ENCODE results near the gene CLDN14.

DNA sequence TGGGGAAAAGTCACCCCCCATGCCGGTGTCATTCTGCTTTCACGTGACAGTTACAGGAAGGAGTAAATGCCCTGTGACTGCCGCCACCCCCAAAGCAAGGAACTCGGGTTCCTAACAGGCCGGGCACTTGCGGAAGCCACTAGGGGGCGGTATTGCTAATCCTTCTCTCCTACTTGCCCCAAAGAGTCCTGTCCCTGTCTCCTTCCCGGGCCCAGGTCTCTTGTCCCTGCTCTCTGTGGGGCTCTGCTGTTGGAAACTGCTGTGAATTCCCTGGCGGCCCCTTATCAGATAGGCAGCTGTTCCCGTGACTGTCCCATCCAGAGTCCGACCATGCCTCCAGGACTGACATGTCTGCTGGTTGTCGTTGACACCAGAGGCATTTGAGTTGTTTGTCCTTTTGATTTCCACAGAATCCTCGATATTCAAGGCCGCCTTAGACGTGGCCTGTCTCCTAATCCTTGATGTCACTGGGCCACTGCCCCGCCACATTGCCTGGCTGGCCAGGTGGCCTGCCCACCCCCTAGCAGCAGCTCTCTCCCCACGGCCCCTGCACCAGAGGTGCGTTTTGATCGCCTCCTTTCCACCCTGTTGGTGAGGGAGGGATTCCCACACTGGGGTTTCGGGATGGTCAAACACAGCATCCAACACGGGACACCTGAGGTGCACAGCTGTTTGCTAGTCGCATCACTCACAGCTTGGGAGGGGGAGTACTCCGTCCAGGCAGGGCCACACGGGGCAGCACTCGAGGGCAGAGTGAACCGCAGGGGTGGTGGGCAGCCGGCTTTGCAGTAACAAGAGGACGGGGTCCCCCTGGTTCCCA is 57.4 kb downstream of the CLDN14 start:
- TF ChIP-seq, protein P1, sequence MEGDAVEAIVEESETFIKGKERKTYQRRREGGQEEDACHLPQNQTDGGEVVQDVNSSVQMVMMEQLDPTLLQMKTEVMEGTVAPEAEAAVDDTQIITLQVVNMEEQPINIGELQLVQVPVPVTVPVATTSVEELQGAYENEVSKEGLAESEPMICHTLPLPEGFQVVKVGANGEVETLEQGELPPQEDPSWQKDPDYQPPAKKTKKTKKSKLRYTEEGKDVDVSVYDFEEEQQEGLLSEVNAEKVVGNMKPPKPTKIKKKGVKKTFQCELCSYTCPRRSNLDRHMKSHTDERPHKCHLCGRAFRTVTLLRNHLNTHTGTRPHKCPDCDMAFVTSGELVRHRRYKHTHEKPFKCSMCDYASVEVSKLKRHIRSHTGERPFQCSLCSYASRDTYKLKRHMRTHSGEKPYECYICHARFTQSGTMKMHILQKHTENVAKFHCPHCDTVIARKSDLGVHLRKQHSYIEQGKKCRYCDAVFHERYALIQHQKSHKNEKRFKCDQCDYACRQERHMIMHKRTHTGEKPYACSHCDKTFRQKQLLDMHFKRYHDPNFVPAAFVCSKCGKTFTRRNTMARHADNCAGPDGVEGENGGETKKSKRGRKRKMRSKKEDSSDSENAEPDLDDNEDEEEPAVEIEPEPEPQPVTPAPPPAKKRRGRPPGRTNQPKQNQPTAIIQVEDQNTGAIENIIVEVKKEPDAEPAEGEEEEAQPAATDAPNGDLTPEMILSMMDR (IDR thresholded peaks at IDR 0.05 in 4 of 5, conservative IDR thresholded peaks at IDR 0.05 in 1 of 5): peak; percentile 57 to 73 (median 62)
- TF ChIP-seq POLR2A (IDR thresholded peaks at IDR 0.05): no peak

Measured in gastrocnemius medialis (tissue), 4 donors.